Measurements from ENCODE around the gene ZNF227. TPM values are rescaled to one million over a fixed set of nuclear protein-coding genes. Genes with fewer than 3 reads are reported as not detected.

The ZNF227 gene
- 9.3 to 13.7 TPM (median 10.1 TPM) in 5 replicates for total RNA-seq (2022; extraction: Qiagen RNA extraction)

GRCh38 chr19:44212250-44212865 lies at the start of gene ZNF227:
Gene ZNF227 (plus strand): TSS chr19:44212532. CDS start chr19:44217793, 5,261 bp downstream.

GRCh38 chr19:44164673-44165512 lies 47.4 kb upstream of the ZNF227 start, which contains the start of gene ZNF226:
Gene ZNF226 (plus strand): TSS chr19:44165100. CDS start chr19:44170081, 4,981 bp downstream.

Other genes starting within 250 kb of the ZNF227 start
- 1.9 to 3.6 TPM (median 3.0 TPM) in 5 replicates for gene ZNF155, start 228.3 kb upstream of the ZNF227 start, total RNA-seq (2022; extraction: Qiagen RNA extraction)
- gene ZNF230, start 209.6 kb upstream of the ZNF227 start, total RNA-seq (2022; extraction: Qiagen RNA extraction), result 2.2 to 4.2 TPM (median 3.3 TPM) in 5 replicates
- gene ZNF222, start 187.2 kb upstream of the ZNF227 start, total RNA-seq (2022; extraction: Qiagen RNA extraction), result 3.1 to 3.8 TPM (median 3.5 TPM) in 5 replicates
- gene ZNF223, start 160.5 kb upstream of the ZNF227 start, total RNA-seq (2022; extraction: Qiagen RNA extraction), result 2.3 to 5.1 TPM (median 2.9 TPM) in 5 replicates
- gene ZNF284, start 140.4 kb upstream of the ZNF227 start, total RNA-seq (2022; extraction: Qiagen RNA extraction), result 0.25 to 0.71 TPM (median 0.43 TPM) in 5 replicates
- 7.1 to 12.7 TPM (median 8.9 TPM) in 5 replicates for gene ZNF224, start 118.2 kb upstream of the ZNF227 start, total RNA-seq (2022; extraction: Qiagen RNA extraction)
- gene ZNF225, start 99.1 kb upstream of the ZNF227 start, total RNA-seq (2022; extraction: Qiagen RNA extraction), result 2.3 to 4.3 TPM (median 2.5 TPM) in 5 replicates
- 1.3 to 2.5 TPM (median 2.2 TPM) in 5 replicates for gene ZNF234, start 71.0 kb upstream of the ZNF227 start, total RNA-seq (2022; extraction: Qiagen RNA extraction)
- gene ZNF226, start 47.4 kb upstream of the ZNF227 start, total RNA-seq (2022; extraction: Qiagen RNA extraction), result 18.3 to 21.5 TPM (median 18.7 TPM) in 5 replicates
- 0.51 to 0.83 TPM (median 0.63 TPM) in 5 replicates for gene ZNF233, start 47.4 kb downstream of the ZNF227 start, total RNA-seq (2022; extraction: Qiagen RNA extraction)
- 2.8 to 4.5 TPM (median 3.1 TPM) in 5 replicates for gene ZNF235, start 92.5 kb downstream of the ZNF227 start, total RNA-seq (2022; extraction: Qiagen RNA extraction)
- 1.6 to 2.6 TPM (median 2.1 TPM) in 5 replicates for gene ZNF112, start 144.1 kb downstream of the ZNF227 start, total RNA-seq (2022; extraction: Qiagen RNA extraction)
- 2.0 to 3.2 TPM (median 2.3 TPM) in 5 replicates for gene ZNF285, start 189.1 kb downstream of the ZNF227 start, total RNA-seq (2022; extraction: Qiagen RNA extraction)
- 2.3 to 3.1 TPM (median 2.8 TPM) in 5 replicates for gene ZNF229, start 235.9 kb downstream of the ZNF227 start, total RNA-seq (2022; extraction: Qiagen RNA extraction)